Right lobe of liver (tissue), 4 donors: ENCODE measurements around the gene CES2.

Experiments used
- POLR2A ChIP-seq: fragments of 450-650 bp; IDR thresholded peaks from one replicate; pipeline ENCODE4 v1.6.1; 2017; ENCODE audit warnings: antibody characterized with exemption, mild to moderate bottlenecking
- TF ChIP-seq, protein P1 (sequence below), 4 donors: fragments of 200-600 bp in 3 of 4; fragments of 450-650 bp in 1 of 4; IDR thresholded peaks; one replicate each; pipeline versions ENCODE4 v1.5.1 to v1.8.0; 2016 to 2022; ENCODE audit warnings: antibody characterized with exemption in 4 of 4, mild to moderate bottlenecking in 2 of 4
- donor health status: DM: no; HTN: no; CAD: no.
- donor health status: DM: no; HTN: no; CAD: no.
- donor health status: DM: no; HTN: yes; CAD: no.

DNA sequence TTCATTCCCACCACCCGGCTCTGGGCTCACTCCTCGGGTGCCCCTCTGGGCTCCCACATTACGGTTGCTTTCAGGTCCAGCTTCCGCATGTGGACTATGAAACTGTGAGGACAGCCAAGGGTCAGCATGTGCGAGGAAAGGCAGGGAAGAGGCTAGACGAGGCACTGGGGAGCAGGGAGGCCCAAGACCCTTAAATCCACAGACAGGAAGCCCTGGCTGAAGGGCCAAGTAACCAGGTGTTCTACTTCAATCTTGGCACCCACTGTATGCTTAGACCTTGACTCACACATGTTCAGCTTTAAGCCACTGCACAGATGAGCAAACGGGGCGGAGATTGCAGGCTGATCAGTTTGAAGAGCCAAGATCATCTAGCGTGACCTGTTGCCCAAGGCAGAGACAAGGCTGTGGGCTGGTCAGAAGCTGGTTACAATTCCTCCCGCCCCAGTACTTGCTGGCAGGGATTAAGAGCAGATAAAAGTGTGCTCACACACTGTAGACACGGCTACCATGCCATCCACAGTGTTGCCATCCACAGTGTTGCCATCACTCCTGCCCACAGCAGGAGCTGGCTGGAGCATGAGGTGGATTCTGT is 53.0 kb downstream of the CES2 start, which contains the start of gene CES4A:
- TF ChIP-seq, protein P1, sequence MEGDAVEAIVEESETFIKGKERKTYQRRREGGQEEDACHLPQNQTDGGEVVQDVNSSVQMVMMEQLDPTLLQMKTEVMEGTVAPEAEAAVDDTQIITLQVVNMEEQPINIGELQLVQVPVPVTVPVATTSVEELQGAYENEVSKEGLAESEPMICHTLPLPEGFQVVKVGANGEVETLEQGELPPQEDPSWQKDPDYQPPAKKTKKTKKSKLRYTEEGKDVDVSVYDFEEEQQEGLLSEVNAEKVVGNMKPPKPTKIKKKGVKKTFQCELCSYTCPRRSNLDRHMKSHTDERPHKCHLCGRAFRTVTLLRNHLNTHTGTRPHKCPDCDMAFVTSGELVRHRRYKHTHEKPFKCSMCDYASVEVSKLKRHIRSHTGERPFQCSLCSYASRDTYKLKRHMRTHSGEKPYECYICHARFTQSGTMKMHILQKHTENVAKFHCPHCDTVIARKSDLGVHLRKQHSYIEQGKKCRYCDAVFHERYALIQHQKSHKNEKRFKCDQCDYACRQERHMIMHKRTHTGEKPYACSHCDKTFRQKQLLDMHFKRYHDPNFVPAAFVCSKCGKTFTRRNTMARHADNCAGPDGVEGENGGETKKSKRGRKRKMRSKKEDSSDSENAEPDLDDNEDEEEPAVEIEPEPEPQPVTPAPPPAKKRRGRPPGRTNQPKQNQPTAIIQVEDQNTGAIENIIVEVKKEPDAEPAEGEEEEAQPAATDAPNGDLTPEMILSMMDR (IDR thresholded peaks at IDR 0.05) = no peak
- TF ChIP-seq POLR2A = no peak
